ENCODE measurements around the gene CFAP45. TPM values are rescaled to one million over a fixed set of nuclear protein-coding genes. Genes with fewer than 3 reads are reported as not detected.

The CFAP45 gene
- total and polyA plus RNA-seq, 9 of the 15 experiments (the other 6 are each of a cell fraction or from before 2014, with no cell fraction given) = 0.65 to 2.4 (median 1.5) TPM

GRCh38 chr1:159925719-159926078 lies 25.7 kb upstream of the CFAP45 start (continued):
- TF ChIP-seq HSF4 (CRISPR knock-in tag; IDR thresholded peaks at IDR 0.05; ENCODE audit: borderline replicate concordance) = peak; percentile 16; the same call in 1 of the 2 replicates
- TF ChIP-seq GATAD2A (IDR thresholded peaks at IDR 0.05) = no peak
- no peak for TF ChIP-seq POLR2H (tag; IDR thresholded peaks at IDR 0.05; ENCODE audit: low read depth)
- no peak for TF ChIP-seq KAT8 (IDR thresholded peaks at IDR 0.05; ENCODE audit: low read depth)
- TF ChIP-seq KLF13 (tag; IDR thresholded peaks at IDR 0.05; ENCODE audit: borderline replicate concordance, low read depth) = no peak
- TF ChIP-seq U2AF1 (optimal IDR thresholded peaks at IDR 0.05; ENCODE audit: low read depth, low read length) = no peak
- TF ChIP-seq ZNF282 (CRISPR knock-in tag; IDR thresholded peaks at IDR 0.05) = no peak
- TF ChIP-seq PPARD (CRISPR knock-in tag; IDR thresholded peaks at IDR 0.05) = no peak
- no peak for TF ChIP-seq POLR3A (IDR thresholded peaks at IDR 0.05; ENCODE audit: borderline replicate concordance, extremely low read depth, insufficient read depth, insufficient read length)
- TF ChIP-seq, protein P1, sequence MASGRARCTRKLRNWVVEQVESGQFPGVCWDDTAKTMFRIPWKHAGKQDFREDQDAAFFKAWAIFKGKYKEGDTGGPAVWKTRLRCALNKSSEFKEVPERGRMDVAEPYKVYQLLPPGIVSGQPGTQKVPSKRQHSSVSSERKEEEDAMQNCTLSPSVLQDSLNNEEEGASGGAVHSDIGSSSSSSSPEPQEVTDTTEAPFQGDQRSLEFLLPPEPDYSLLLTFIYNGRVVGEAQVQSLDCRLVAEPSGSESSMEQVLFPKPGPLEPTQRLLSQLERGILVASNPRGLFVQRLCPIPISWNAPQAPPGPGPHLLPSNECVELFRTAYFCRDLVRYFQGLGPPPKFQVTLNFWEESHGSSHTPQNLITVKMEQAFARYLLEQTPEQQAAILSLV (tag; IDR thresholded peaks at IDR 0.05) = no peak
- TF ChIP-seq, protein P2, sequence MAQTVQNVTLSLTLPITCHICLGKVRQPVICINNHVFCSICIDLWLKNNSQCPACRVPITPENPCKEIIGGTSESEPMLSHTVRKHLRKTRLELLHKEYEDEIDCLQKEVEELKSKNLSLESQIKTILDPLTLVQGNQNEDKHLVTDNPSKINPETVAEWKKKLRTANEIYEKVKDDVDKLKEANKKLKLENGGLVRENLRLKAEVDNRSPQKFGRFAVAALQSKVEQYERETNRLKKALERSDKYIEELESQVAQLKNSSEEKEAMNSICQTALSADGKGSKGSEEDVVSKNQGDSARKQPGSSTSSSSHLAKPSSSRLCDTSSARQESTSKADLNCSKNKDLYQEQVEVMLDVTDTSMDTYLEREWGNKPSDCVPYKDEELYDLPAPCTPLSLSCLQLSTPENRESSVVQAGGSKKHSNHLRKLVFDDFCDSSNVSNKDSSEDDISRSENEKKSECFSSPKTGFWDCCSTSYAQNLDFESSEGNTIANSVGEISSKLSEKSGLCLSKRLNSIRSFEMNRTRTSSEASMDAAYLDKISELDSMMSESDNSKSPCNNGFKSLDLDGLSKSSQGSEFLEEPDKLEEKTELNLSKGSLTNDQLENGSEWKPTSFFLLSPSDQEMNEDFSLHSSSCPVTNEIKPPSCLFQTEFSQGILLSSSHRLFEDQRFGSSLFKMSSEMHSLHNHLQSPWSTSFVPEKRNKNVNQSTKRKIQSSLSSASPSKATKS (CRISPR knock-in tag; IDR thresholded peaks at IDR 0.05) = no peak
- TF ChIP-seq, protein P3, sequence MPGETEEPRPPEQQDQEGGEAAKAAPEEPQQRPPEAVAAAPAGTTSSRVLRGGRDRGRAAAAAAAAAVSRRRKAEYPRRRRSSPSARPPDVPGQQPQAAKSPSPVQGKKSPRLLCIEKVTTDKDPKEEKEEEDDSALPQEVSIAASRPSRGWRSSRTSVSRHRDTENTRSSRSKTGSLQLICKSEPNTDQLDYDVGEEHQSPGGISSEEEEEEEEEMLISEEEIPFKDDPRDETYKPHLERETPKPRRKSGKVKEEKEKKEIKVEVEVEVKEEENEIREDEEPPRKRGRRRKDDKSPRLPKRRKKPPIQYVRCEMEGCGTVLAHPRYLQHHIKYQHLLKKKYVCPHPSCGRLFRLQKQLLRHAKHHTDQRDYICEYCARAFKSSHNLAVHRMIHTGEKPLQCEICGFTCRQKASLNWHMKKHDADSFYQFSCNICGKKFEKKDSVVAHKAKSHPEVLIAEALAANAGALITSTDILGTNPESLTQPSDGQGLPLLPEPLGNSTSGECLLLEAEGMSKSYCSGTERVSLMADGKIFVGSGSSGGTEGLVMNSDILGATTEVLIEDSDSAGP (CRISPR knock-in tag; IDR thresholded peaks at IDR 0.05) = no peak
- TF ChIP-seq MEIS2 (IDR thresholded peaks at IDR 0.05; ENCODE audit: partially characterized antibody) = no peak
- no peak for TF ChIP-seq FOXM1 (IDR thresholded peaks at IDR 0.05; ENCODE audit: low read depth)
- TF ChIP-seq FOXM1 (CRISPR knock-in tag; IDR thresholded peaks at IDR 0.05; ENCODE audit: low read depth) = no peak
- TF ChIP-seq HCFC1 (IDR thresholded peaks at IDR 0.05; ENCODE audit: low read depth, low read length) = no peak
- TF ChIP-seq PYGO2 (tag; IDR thresholded peaks at IDR 0.05) = no peak
- TF ChIP-seq ZNF444 (CRISPR knock-in tag; IDR thresholded peaks at IDR 0.05) = no peak
- peak; percentile 13; the same call in 1 of the 2 replicates for TF ChIP-seq PHF8 (IDR thresholded peaks at IDR 0.05; ENCODE audit: borderline replicate concordance, low read length)
- 0 out of 2 replicates have a peak, but pooled peaks have one; percentile 29 for TF ChIP-seq HDAC2 (IDR thresholded peaks at IDR 0.05)
- no peak for TF ChIP-seq FUS (optimal IDR thresholded peaks at IDR 0.05; ENCODE audit: low read depth, low read length)
- TF ChIP-seq ZSCAN32 (CRISPR knock-in tag; IDR thresholded peaks at IDR 0.05) = no peak
- no peak for TF ChIP-seq ZC3H11A (IDR thresholded peaks at IDR 0.05; ENCODE audit: low read depth, low read length)
- TF ChIP-seq ZNF507 (tag; conservative IDR thresholded peaks at IDR 0.05) = no peak
- no peak for TF ChIP-seq POU5F1 (IDR thresholded peaks at IDR 0.05; ENCODE audit: borderline replicate concordance, low read depth, low read length, partially characterized antibody)
- TF ChIP-seq SMARCA5 (IDR thresholded peaks at IDR 0.05) = no peak
- no peak for TF ChIP-seq MBD2 (IDR thresholded peaks at IDR 0.05; ENCODE audit: borderline replicate concordance, low read depth)

Data from K562 (cell line).